Naive thymus-derived CD8-positive, alpha-beta T cell (primary cell): Measurements from ENCODE around the gene ZFP14. TPM values are rescaled to one million over a fixed set of nuclear protein-coding genes. Genes with fewer than 3 reads are reported as not detected.
A peak's percentile ranks its signal among the peaks of the same experiment; 100 is the strongest.

Experiments used
- ATAC-seq, 2 donors: fragments of 150-1000 bp; cut with Tn5 transposase in 1 of 2; sonication (Bioruptor Pico), chemical (Tn5 transposase) in 1 of 2; 1 replicate in 1 of 2; 2 replicates in 1 of 2; pipeline ENCODE4 v1.10.0; 2021; ENCODE audit warnings: mild to moderate bottlenecking in 2 of 2, moderate library complexity in 2 of 2
- POLR2A ChIA-PET: fragments of 350-600 bp; sonication (Branson Sonifier 250); formaldehyde crosslinking; loops from one replicate; lab custom pipeline; 2021; ENCODE audit warnings: antibody characterized with exemption; lab: Charles Lee
- DNase-seq, 10 donors: peaks; one replicate each; pipeline versions ENCODE4 v3.0.0 to v3.0.0-alpha.2; 2020 to 2022
- H3K27ac Mint-ChIP-seq, 10 donors: one replicate each; pipeline ENCODE4 v1.8.0; 2020 to 2022; ENCODE audit warnings: mild to moderate bottlenecking in 10 of 10, mixed read lengths in 10 of 10, moderate library complexity in 4 of 10, inconsistent platforms in 1 of 10
- H3K27me3 Mint-ChIP-seq, 5 donors: one replicate each; pipeline ENCODE4 v1.8.0; 2021 to 2022; ENCODE audit warnings: mixed read lengths in 5 of 5
- H3K36me3 Mint-ChIP-seq, 3 donors: one replicate each; pipeline ENCODE4 v1.8.0; 2020 to 2022; ENCODE audit warnings: mixed read lengths in 3 of 3, mild to moderate bottlenecking in 2 of 3, inconsistent platforms in 1 of 3
- H3K4me1 Mint-ChIP-seq, 4 donors: one replicate each; pipeline ENCODE4 v1.8.0; 2021 to 2022; ENCODE audit warnings: mixed read lengths in 4 of 4
- H3K4me3 Mint-ChIP-seq, 10 donors: one replicate each; pipeline ENCODE4 v1.8.0; 2020 to 2022; ENCODE audit warnings: mild to moderate bottlenecking in 10 of 10, mixed read lengths in 10 of 10, moderate library complexity in 6 of 10, inconsistent platforms in 1 of 10
- H3K9me3 Mint-ChIP-seq, 9 donors: one replicate each; pipeline ENCODE4 v1.8.0; 2020 to 2022; ENCODE audit warnings: mixed read lengths in 9 of 9, mild to moderate bottlenecking in 3 of 9, inconsistent platforms in 1 of 9, moderate library complexity in 1 of 9
- polyA plus RNA-seq, 3 donors: library from polyadenylated mRNA; unstranded; fragments of 300-500 nt; fragmentation: Illumina TruSeq; gene quantifications; one replicate each; pipeline ENCODE4 v1.2.3, GENCODE V29; 2021
- total RNA-seq, 8 experiments: library from RNA in 2 of 8; stranded (reverse) in 2 of 8; gene quantifications; one replicate each; pipeline ENCODE4 v1.2.3 and lab custom pipeline; 2021 to 2026

The ZFP14 gene
- total RNA-seq: 10 to 100 TPM; 21.3 to 22.1 TPM
- 1 to 10 TPM; 3.4 to 5.5 (median 4.6) TPM for polyA plus RNA-seq
- total RNA-seq (lab: John Stamatoyannopoulos, UW): 5.3 to 41.4 (median 22.4) reads per million in 6 experiments

DNA sequence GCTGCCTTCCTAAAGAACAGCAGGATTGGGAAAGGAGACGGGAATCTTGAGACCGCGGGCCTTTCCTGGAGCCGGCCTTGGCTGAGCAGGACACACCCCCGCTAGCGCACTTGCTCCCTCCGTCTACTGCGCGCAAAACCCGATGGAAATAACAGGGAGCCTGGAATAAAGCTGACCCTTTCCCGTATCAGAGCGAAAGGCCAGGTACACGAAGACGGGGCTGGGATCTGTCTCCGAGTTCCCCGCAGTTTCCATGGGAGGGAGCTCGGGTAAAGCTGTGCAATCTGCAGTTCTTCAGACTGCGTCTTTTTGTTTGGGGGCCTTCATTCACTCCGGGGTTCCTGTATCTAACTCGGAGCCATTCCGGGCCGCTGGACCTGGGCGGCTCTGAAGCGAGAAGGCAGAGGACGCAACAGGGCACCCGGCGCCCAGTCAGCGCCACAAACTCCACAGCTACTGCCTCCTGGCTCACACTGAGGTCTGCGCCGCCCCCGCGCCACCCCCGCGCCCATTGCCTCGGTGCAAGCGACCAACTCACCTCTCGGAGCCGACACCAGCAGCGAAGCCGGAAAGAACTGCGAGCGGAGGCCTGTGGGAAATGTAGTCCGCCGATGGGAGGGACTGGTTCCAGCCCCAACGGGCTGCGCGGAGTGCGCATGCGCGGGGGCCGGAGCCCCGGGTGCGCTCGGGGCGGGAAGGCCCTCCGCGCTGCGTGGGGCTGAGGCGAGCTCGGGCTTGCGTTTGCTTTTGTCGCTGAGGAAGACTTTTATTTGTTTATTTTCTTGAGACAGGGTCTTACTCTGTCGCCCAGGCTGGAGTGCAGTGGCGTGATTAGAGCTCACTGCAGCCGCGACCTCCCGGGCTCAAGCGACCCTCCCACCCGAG lies at the start of gene ZFP14:
Gene ZFP14 (minus strand): TSS at position 577 of the 885 bp plus-strand sequence. CDS start 11,309 bp downstream, outside the sequence.
- peak; percentile 96 to 98 for ATAC-seq
- Mint-ChIP-seq H3K4me3 (peak within 1 kb of the TSS; percentile 89 to 98 (median 96)), H3K27ac (peak within 1 kb of the TSS; percentile 76 to 99 (median 97)), H3K4me1 (peaks cover 11 to 27% (median 22%) of the 10 kb centered on the region in 4 donors), H3K9me3 (peaks cover 0 to 51% (median 16%) of the 10 kb centered on the region in 9 donors), H3K27me3 (no peaks in the 10 kb centered on the region), H3K36me3 (peaks cover 9 to 24% (median 16%) of the 10 kb centered on the region in 3 donors)
- POLR2A ChIA-PET: interaction anchor here (0.5 to 3.1 kb wide), 14 partner anchors 27 to 1329 kb away, joined by 3 to 13 read pairs (median 6); partner anchors contain the start of genes ZFP82, ZNF146, ZNF260 and ZNF382
- DNase-seq: peak; percentile 91 to 97 (median 94)

DNA sequence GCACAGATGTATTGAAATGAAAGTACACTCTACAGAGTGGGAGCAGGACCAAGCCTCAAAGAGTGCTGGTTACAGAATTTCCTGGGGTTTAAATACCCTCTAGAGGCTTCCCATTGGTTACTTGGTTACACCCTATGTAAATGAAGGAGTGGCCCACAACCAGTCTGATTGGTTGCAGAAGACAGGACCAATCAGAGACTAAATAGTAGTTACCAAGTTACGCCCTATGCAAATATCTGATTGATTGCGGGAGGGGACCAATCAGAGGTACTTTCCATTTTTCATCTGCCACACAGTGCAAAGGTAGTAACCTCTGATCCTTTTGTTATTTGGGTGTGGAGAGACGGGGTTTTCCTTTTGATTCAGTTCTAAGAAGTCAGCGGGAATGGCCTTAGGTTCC lies 44.9 kb upstream of the ZFP14 start:
- no peak overlapping the region for H3K27ac Mint-ChIP-seq
- peaks cover 0 to 75% (median 41%) of the 10 kb centered on the region in 9 donors for H3K9me3 Mint-ChIP-seq
- POLR2A ChIA-PET: no interaction called here
- DNase-seq: no peak
- H3K27me3 Mint-ChIP-seq: peaks cover 21 to 39% (median 28%) of the 10 kb centered on the region in 5 donors
- peaks cover 8 to 48% (median 39%) of the 10 kb centered on the region in 3 donors for H3K36me3 Mint-ChIP-seq
- ATAC-seq: no peak
- H3K4me1 Mint-ChIP-seq: peaks cover 0 to 4% (median 1%) of the 10 kb centered on the region in 4 donors
- H3K4me3 Mint-ChIP-seq: no peak overlapping the region

DNA sequence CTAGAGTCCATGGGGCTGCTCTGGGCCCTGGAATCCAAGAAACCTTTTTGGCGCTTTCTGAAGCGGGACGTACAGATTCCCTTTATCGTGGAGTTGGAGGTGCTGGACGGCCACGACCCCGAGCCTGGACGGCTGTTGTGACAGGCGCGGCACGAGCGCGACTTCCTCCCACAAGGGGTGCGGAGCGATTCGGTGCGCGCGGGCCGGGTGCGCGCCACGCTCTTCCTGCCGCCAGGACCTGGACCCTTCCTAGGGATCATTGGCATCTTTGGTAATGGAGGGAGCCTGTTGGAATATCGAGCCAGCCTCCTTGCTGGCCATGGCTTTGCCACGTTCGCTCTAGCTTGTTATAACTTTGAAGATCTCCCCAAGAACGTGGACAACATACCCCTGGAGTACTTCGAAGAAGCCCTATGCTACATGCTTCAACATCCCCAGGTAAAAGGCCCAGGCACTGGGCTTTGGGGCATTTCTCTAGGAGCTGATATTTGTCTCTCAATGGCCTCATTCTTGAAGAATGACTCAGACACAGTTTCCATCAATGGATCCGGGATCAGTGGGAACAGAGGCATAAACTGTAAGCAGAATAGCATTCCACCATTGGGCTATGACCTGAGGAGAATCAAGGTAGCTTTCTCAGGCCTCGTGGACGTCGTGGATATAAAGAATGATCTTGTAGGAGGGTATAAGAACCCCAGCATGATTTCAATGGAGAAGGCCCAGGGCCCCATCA lies 42.9 kb upstream of the ZFP14 start:
- Mint-ChIP-seq H3K27ac (no peak overlapping the region), H3K4me1 (peaks cover 9 to 22% (median 19%) of the 10 kb centered on the region in 4 donors), H3K36me3 (peaks cover 12 to 52% (median 51%) of the 10 kb centered on the region in 3 donors), H3K4me3 (peak overlapping the region in 9 of 10 donors; percentile 37 to 72 (median 57)), H3K9me3 (peaks cover 0 to 73% (median 43%) of the 10 kb centered on the region in 9 donors), H3K27me3 (peaks cover 18 to 39% (median 28%) of the 10 kb centered on the region in 5 donors)
- DNase-seq: no peak
- POLR2A ChIA-PET: no interaction called here
- ATAC-seq: no peak

DNA sequence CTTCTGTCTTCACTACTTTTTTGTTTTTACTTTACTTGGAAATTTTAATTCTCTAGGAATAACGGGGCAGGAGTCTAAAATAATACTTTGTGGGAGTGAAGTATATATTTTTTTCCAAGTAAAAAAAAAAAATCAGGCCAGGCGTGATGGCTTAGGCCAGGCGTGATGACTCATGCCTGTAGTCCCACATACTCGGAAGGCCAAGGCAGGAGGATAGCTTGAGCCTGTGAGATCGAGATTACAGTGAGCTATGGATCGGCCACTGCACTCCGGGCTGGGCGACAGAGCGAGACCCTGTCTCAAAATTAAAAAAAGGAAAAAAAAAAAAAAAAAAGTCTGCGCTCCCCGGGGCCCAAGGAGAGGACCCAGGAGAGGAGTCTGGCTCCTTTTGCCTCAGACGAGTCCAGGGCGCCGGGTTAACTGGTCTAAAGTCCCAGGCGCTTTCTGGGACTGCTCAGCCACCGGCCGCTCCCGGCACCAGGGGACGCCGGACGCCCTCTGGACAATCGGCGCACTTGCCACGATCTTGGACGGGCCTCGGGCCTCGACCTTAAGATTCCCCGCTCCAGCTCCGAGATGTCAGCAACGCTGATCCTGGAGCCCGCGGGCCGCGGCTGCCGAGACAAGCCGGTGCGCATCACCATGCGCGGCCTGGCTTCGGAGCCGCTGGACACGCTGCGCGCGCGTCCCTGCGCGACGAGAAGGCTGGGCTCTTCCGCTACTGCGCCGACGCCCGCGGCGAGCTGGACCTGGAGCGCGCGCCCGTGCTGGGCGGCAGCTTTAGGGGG lies 42.2 kb upstream of the ZFP14 start:
- H3K4me1 Mint-ChIP-seq: peaks cover 9 to 23% (median 20%) of the 10 kb centered on the region in 4 donors
- DNase-seq (no peak), ATAC-seq (no peak)
- H3K9me3 Mint-ChIP-seq: peaks cover 0 to 73% (median 41%) of the 10 kb centered on the region in 9 donors
- POLR2A ChIA-PET: no interaction called here
- H3K27me3 Mint-ChIP-seq: peaks cover 17 to 39% (median 28%) of the 10 kb centered on the region in 5 donors
- H3K27ac Mint-ChIP-seq: no peak overlapping the region
- H3K4me3 Mint-ChIP-seq: peak overlapping the region in 8 of 10 donors; percentile 8 to 74 (median 57)
- H3K36me3 Mint-ChIP-seq: peaks cover 13 to 53% (median 51%) of the 10 kb centered on the region in 3 donors

DNA sequence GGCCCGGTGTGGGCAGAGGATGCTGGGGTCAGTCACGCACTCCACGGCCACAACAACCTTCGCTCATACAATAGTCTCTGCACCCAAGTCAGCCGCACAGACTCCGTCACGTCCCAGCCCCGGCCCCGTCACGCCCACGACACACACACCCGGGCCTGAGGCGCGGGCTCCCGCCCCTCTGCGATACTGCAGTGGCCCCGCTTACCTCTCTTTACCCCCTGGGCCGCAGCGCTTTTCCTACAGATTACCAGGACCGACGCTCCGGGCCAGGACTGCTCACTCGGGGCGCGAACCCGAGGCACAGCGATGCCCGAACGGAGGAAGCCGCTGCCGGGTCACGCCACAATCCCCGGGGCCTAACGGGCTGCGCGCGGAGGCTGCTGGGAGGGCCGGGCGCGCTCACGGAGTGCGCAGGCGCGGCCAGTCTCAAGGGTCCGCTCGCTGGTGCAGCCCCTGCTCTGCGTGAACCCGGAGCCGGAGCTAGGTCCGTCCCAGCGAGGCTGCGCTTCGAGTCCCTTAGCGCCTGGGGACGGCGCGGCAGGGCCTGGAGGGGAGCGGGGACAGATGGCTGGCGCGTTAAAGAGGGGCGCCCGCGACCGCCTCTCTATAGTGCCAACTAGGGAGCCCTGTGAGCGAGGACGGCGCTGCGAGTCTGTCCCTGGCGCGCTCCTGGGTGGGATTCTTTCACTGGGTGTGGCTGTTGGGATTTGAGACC lies 39.4 kb upstream of the ZFP14 start, which contains the start of gene ZFP82:
Gene ZFP82 (minus strand): TSS at position 358 of the 715 bp plus-strand sequence. CDS start 8,855 bp downstream, outside the sequence.
- H3K27ac Mint-ChIP-seq: peak within 1 kb of the TSS; percentile 87 to 99 (median 94)
- H3K4me1 Mint-ChIP-seq: peaks cover 9 to 25% (median 22%) of the 10 kb centered on the region in 4 donors
- peaks cover 23 to 57% (median 45%) of the 10 kb centered on the region in 3 donors for H3K36me3 Mint-ChIP-seq
- peak; percentile 92 for ATAC-seq
- H3K9me3 Mint-ChIP-seq: peaks cover 0 to 71% (median 24%) of the 10 kb centered on the region in 9 donors
- DNase-seq: peak; percentile 51 to 83 (median 72)
- H3K27me3 Mint-ChIP-seq: peaks cover 10 to 31% (median 17%) of the 10 kb centered on the region in 5 donors
- H3K4me3 Mint-ChIP-seq: peak within 1 kb of the TSS; percentile 84 to 99 (median 93)
- POLR2A ChIA-PET: interaction anchor here (0.6 to 3.1 kb wide), 6 partner anchors 40 to 1279 kb away, joined by 3 to 13 read pairs (median 3); partner anchors contain the start of genes ZFP14, ZNF566 and ZNF790

DNA sequence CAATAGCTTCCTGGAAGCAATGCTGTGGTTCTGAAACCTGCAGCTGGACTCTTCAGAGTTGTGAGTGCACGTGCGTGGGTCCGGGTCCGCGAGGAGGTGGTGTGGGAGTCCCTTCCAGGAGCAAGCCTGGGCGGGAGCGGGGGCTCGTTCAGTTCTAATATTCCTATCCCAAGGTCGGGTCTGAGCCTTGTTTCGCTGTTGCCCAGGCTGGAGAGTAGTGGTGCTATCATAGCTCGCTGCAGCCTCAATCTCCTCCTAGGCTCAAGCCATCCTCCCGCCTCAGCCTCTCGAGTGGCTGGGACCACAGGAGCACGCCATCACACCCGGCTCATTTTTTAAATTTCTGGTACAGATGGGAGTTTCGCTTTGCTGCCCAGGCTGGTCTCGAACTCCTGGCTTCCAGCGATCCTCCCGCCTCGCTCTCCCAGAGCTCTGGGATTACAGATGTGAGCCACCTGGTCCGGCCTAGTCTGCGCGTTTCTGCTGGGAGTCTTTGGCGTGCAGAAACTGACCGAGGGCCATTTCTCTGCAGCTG lies 38.8 kb upstream of the ZFP14 start:
- peaks cover 9 to 26% (median 22%) of the 10 kb centered on the region in 4 donors for H3K4me1 Mint-ChIP-seq
- peaks cover 0 to 73% (median 20%) of the 10 kb centered on the region in 9 donors for H3K9me3 Mint-ChIP-seq
- H3K27ac Mint-ChIP-seq: peak overlapping the region; percentile 87 to 99 (median 94)
- H3K36me3 Mint-ChIP-seq: peaks cover 30 to 62% (median 41%) of the 10 kb centered on the region in 3 donors
- POLR2A ChIA-PET: interaction anchor here (0.9 to 3.1 kb wide), 5 partner anchors 40 to 420 kb away, joined by 3 to 13 read pairs (median 3); partner anchors contain the start of genes ZFP14, ZNF566 and ZNF790
- H3K4me3 Mint-ChIP-seq: peak overlapping the region; percentile 84 to 99 (median 93)
- DNase-seq: no peak
- H3K27me3 Mint-ChIP-seq: peaks cover 9 to 25% (median 15%) of the 10 kb centered on the region in 5 donors
- ATAC-seq: no peak

DNA sequence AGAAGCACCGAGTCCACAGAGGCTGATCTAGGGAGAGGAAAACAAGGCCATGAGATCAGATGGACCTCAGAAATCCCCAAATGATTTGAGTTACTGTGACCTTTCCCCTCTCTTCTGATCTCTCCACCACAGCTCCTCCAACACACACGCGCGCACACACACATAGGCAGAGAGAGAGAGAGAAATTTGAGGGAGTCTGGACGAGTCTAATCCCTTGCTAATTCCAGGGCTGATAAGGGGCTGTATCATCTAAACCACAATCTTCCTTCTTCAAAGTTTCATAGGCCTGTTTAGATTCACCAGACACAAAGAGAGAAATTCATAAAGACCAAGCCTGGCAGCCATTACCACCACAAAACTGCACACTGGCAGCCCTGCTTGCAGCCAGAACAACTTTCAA lies 30.8 kb upstream of the ZFP14 start:
- Mint-ChIP-seq H3K4me3 (peak overlapping the region in 1 of 10 donors; percentile 27), H3K27ac (peak overlapping the region in 1 of 10 donors; percentile 47), H3K9me3 (peaks cover 21 to 90% (median 54%) of the 10 kb centered on the region in 9 donors), H3K4me1 (peaks cover 0 to 3% (median 1%) of the 10 kb centered on the region in 4 donors), H3K36me3 (peaks cover 60 to 83% (median 77%) of the 10 kb centered on the region in 3 donors), H3K27me3 (no peaks in the 10 kb centered on the region)
- DNase-seq: no peak
- no peak for ATAC-seq
- POLR2A ChIA-PET: no interaction called here

DNA sequence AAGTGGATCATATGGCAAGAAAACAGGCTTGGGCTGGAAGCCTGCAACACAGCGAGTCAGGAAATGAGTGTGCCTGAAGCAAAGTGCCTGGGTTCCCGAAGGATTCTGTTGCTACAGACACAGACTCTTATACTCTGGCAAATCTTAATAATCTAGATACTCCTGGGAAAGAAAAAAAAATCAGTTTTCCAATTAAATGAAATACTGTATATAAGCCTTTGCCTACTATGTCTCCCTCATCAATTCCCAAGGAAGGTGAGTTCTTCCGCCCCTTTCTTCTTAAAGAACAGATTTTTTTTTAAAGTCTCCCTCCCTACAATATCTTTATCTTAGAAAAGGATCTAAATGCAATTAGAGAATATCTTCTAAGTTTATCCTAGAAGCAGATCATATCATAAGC lies 29.1 kb upstream of the ZFP14 start:
- H3K36me3 Mint-ChIP-seq: peaks cover 70 to 88% (median 85%) of the 10 kb centered on the region in 3 donors
- H3K27ac Mint-ChIP-seq: no peak overlapping the region
- H3K27me3 Mint-ChIP-seq: no peaks in the 10 kb centered on the region
- DNase-seq: no peak
- no peak for ATAC-seq
- no peak overlapping the region for H3K4me3 Mint-ChIP-seq
- H3K9me3 Mint-ChIP-seq: peaks cover 21 to 90% (median 62%) of the 10 kb centered on the region in 9 donors
- peaks cover 0 to 3% (median 1%) of the 10 kb centered on the region in 4 donors for H3K4me1 Mint-ChIP-seq
- POLR2A ChIA-PET: no interaction called here

DNA sequence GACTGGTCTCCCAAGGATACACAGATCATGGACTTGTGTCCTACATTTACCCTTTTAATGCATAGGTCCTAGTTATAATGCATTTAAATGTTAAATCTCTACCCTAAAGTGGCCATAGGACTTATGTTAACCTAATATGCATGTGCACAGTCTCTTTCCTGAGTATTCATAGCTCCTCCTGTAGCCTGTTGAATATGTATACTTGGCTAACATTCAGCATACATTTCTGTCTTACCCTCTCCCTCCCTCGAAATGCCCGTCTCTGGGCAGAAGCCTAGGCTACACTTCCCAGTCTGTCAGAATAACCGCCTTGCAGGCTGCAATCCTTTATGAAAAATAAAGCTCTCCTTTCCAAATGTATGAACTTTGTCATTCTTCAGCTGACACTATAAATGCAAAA lies 25.5 kb upstream of the ZFP14 start:
- H3K4me3 Mint-ChIP-seq: no peak overlapping the region
- H3K36me3 Mint-ChIP-seq: peaks cover 67 to 93% (median 90%) of the 10 kb centered on the region in 3 donors
- peaks cover 19 to 87% (median 58%) of the 10 kb centered on the region in 9 donors for H3K9me3 Mint-ChIP-seq
- H3K27me3 Mint-ChIP-seq: no peaks in the 10 kb centered on the region
- POLR2A ChIA-PET: no interaction called here
- no peak overlapping the region for H3K27ac Mint-ChIP-seq
- no peak for DNase-seq
- peaks cover 0 to 10% (median 2%) of the 10 kb centered on the region in 4 donors for H3K4me1 Mint-ChIP-seq
- no peak for ATAC-seq

DNA sequence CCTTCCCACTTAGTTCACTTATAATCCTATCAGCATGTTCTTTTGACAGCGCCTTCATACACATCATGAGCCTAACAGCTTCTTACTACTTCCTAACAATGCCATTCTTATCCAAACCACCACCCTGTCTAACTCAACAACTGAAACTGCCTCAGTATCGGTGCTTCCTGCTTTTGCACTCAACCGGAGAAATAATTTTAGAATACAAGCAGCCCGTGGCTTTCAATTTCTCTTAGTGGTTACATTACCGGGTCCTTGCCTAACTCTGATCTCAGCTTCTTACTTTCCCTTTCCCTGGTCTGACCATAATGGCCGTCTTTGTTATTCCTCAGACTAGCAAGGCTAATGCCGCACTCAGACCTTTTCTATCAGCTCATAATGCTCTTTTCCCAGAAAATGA lies 22.5 kb upstream of the ZFP14 start:
- POLR2A ChIA-PET: no interaction called here
- H3K4me1 Mint-ChIP-seq: peaks cover 0 to 10% (median 2%) of the 10 kb centered on the region in 4 donors
- peak overlapping the region in 2 of 10 donors; percentile 22 to 36 for H3K27ac Mint-ChIP-seq
- H3K4me3 Mint-ChIP-seq: peak overlapping the region in 3 of 10 donors; percentile 2 to 52 (median 15)
- H3K9me3 Mint-ChIP-seq: peaks cover 9 to 92% (median 45%) of the 10 kb centered on the region in 9 donors
- DNase-seq: no peak
- H3K27me3 Mint-ChIP-seq: no peaks in the 10 kb centered on the region
- ATAC-seq: no peak
- peaks cover 59 to 92% (median 90%) of the 10 kb centered on the region in 3 donors for H3K36me3 Mint-ChIP-seq
